ENCODE data around the gene DOCK1.

The DOCK1 gene

GRCh38 chr10:127092916-127093315 lies 187.7 kb downstream of the DOCK1 start:
- DNase-seq = no peak

- DNase-seq = no peak
Measured at GRCh38 chr10:127094984-127095383, 189.8 kb downstream of the DOCK1 start.

GRCh38 chr10:127100983-127101615 lies 195.9 kb downstream of the DOCK1 start:
- DNase-seq = no peak

- DNase-seq = peak; percentile 69
Measured at GRCh38 chr10:127102176-127102575, 196.9 kb downstream of the DOCK1 start.

GRCh38 chr10:127115100-127115499 lies 209.9 kb downstream of the DOCK1 start:
- DNase-seq = no peak

GRCh38 chr10:127117125-127117524 lies 211.9 kb downstream of the DOCK1 start:
- DNase-seq = no peak

- no peak for DNase-seq
Measured at GRCh38 chr10:127118034-127118433, 212.8 kb downstream of the DOCK1 start.

GRCh38 chr10:127119936-127120335 lies 214.7 kb downstream of the DOCK1 start:
- DNase-seq = no peak

- DNase-seq = no peak
Measured at GRCh38 chr10:127122831-127123230, 217.6 kb downstream of the DOCK1 start.

GRCh38 chr10:127123626-127124025 lies 218.4 kb downstream of the DOCK1 start:
- no peak for DNase-seq

GRCh38 chr10:127125331-127125730 lies 220.1 kb downstream of the DOCK1 start:
- DNase-seq = peak; percentile 30

GRCh38 chr10:127127822-127128221 lies 222.6 kb downstream of the DOCK1 start:
- no peak for DNase-seq

- no peak for DNase-seq
Measured at GRCh38 chr10:127129104-127129503, 223.9 kb downstream of the DOCK1 start.

- peak; percentile 45 for DNase-seq
Measured at GRCh38 chr10:127132451-127132850, 227.2 kb downstream of the DOCK1 start.

GRCh38 chr10:127133225-127133624 lies 228.0 kb downstream of the DOCK1 start:
- no peak for DNase-seq

- no peak for DNase-seq
Measured at GRCh38 chr10:127133672-127134500, 228.7 kb downstream of the DOCK1 start.

GRCh38 chr10:127135844-127136577 lies 230.8 kb downstream of the DOCK1 start:
- DNase-seq = no peak

- DNase-seq = no peak
Measured at GRCh38 chr10:127137391-127137790, 232.2 kb downstream of the DOCK1 start.

GRCh38 chr10:127142136-127142535 lies 236.9 kb downstream of the DOCK1 start:
- DNase-seq = peak; percentile 66

GRCh38 chr10:127142856-127143255 lies 237.6 kb downstream of the DOCK1 start:
- no peak for DNase-seq

GRCh38 chr10:127145173-127145572 lies 239.9 kb downstream of the DOCK1 start:
- DNase-seq = no peak

GRCh38 chr10:127146661-127147060 lies 241.4 kb downstream of the DOCK1 start:
- no peak for DNase-seq

- DNase-seq = no peak
Measured at GRCh38 chr10:127148066-127148932, 243.1 kb downstream of the DOCK1 start.
